Subcutaneous adipose tissue (tissue), 4 donors: ENCODE measurements around the gene CKAP2L. TPM values are rescaled to one million over a fixed set of nuclear protein-coding genes. Genes with fewer than 3 reads are reported as not detected.

Experiments
- CTCF ChIP-seq: fragments of 450-650 bp; IDR thresholded peaks from one replicate; pipeline ENCODE4 v1.5.1; 2016; ENCODE audit warnings: low read depth, mild to moderate bottlenecking, control low read depth, antibody characterized with exemption, moderate library complexity
- total RNA-seq, 4 donors: library from RNA; depleted of rRNA; stranded (reverse); fragments of >200 nt; gene quantifications; one replicate each; pipeline ENCODE4 v1.1.0, GENCODE V29; 2016

Gene CKAP2L
- total RNA-seq, 4 donors from 2014 or later = 0.19 to 3.1 (median 1.5) TPM; not detected in 1

- TF ChIP-seq CTCF = no peak
These were observed 32.1 kb upstream of the CKAP2L start for GRCh38 chr2:112796486-112796885.

GRCh38 chr2:112795774-112796173 is 31.4 kb upstream of the CKAP2L start:
- no peak for TF ChIP-seq CTCF

- TF ChIP-seq CTCF = no peak
These were observed 30.4 kb upstream of the CKAP2L start for GRCh38 chr2:112794841-112795240.

- TF ChIP-seq CTCF = no peak
These were observed 29.8 kb upstream of the CKAP2L start for GRCh38 chr2:112794131-112794733.

- no peak for TF ChIP-seq CTCF
These were observed 29.1 kb upstream of the CKAP2L start for GRCh38 chr2:112793449-112793978.

- no peak for TF ChIP-seq CTCF
These were observed 28.0 kb upstream of the CKAP2L start for GRCh38 chr2:112792419-112792818.

- no peak for TF ChIP-seq CTCF
These were observed 27.4 kb upstream of the CKAP2L start for GRCh38 chr2:112791693-112792230.
